Activated T-cell treated with anti-CD3 and anti-CD28 coated beads, Interleukin-2, amount 50 U/mL, for 24 hours (primary cell): ENCODE measurements around the gene PDZRN3.
A peak's percentile ranks its signal among the peaks of the same experiment; 100 is the strongest.

Experiments
- DNase-seq: peaks from one replicate; pipeline ENCODE4 v3.0.0-alpha.2; 2020
- H3K27ac Mint-ChIP-seq: 2 replicates; pipeline ENCODE4 v1.8.0; 2020; ENCODE audit warnings: mild to moderate bottlenecking, mixed read lengths
- H3K27me3 Mint-ChIP-seq: 2 replicates; pipeline ENCODE4 v1.8.0; 2020; ENCODE audit warnings: mixed read lengths
- H3K36me3 Mint-ChIP-seq: 2 replicates; pipeline ENCODE4 v1.8.0; 2020; ENCODE audit warnings: low read depth, mixed read lengths
- H3K4me1 Mint-ChIP-seq: 2 replicates; pipeline ENCODE4 v1.8.0; 2020; ENCODE audit warnings: low read depth, mixed read lengths
- H3K4me3 Mint-ChIP-seq: 2 replicates; pipeline ENCODE4 v1.8.0; 2020; ENCODE audit warnings: mild to moderate bottlenecking, moderate library complexity, mixed read lengths
- H3K9me3 Mint-ChIP-seq: 2 replicates; pipeline ENCODE4 v1.8.0; 2020; ENCODE audit warnings: mixed read lengths

Gene PDZRN3

DNA sequence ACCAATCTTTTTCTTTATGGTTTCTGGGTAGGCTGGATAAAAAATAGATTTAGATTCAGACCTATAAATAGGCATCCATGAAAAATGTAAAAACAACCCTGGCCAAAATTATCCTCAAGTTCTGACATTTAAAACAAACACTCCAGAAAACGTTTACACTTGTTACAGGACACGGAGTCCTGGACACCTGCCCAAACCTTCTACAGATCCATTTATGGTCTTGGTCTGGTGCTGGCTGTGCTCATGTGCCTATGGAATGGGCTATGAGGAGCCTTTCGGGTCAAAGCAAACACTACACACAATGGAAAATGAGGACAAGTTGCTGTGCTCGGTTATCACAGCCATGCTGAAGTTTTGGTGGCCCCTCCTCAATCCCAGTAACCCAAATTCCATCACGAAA lies 108.1 kb downstream of the PDZRN3 start:
- Mint-ChIP-seq H3K27ac (no peak overlapping the region), H3K4me3 (no peak overlapping the region)

DNA sequence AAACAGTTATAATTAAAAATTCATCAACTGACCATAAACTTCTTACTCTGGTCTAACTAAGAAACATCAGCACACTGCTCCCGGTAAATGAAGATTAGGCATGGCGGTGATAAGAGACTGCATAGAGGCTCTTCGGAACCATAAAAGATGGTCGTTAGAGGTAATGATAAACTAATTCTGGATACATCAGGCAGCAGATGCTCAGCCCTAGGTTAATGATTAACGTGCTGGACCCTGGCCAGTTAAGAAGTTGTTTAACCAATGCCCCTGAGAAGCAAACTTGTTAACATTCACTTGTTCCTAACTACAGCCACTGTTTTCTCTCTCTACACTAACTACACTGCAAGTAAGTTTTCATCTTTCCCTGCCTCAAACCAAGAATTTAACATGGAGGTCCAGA lies 111.5 kb downstream of the PDZRN3 start:
- no peak for DNase-seq
- H3K4me1 Mint-ChIP-seq: no peaks in the 10 kb centered on the region
- H3K27ac Mint-ChIP-seq: no peak overlapping the region
- H3K27me3 Mint-ChIP-seq: peaks cover under 1% of the 10 kb centered on the region
- H3K36me3 Mint-ChIP-seq: no peaks in the 10 kb centered on the region
- H3K9me3 Mint-ChIP-seq: no peaks in the 10 kb centered on the region
- no peak overlapping the region for H3K4me3 Mint-ChIP-seq

More for the DNA sequence above, 108.1 kb downstream of the PDZRN3 start:
- Mint-ChIP-seq H3K4me1 (no peaks in the 10 kb centered on the region), H3K27me3 (no peaks in the 10 kb centered on the region), H3K9me3 (no peaks in the 10 kb centered on the region), H3K36me3 (no peaks in the 10 kb centered on the region)
- no peak for DNase-seq

DNA sequence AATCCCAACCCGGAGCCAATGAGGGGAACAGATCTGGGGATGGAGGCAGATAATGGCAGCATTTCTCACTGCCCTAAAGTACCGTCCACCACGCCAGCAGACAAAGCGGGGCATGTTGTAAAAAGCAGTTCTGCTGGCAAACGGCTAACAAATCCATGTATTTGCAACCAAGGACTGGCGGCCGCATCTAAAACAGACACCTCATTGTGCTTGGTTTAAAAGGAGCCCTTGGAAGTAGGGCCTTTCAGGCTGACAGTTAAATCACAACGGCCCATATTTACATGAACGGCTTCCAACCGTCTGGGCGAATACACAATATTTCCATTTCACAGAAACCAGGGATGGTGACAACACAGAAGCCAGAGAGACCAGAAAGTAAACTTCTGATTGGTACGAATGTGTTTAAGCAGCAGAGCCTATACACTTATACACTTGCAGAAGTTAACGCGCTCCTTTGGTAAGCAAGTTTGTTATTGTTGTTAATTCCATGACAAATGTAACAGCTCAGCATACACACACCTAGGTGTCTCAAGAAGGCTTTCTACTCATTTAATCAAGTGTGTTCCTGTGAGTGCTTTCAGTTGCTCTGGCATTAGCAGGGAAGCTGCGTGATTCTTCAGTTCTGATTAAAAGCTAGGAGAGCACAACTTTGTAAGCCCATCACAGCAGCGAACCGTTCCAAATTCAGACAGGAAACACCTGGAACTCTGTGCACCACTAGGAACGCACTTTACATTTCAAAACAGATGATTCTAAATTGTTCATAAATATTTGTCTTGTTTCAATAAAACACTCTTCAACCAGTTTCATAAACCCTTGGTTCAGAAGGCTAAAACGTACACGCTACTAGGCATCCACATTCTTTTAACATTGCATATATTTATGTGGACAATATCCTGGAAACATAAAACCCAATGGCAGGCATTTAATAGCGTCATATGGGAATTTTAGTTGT lies 112.9 kb downstream of the PDZRN3 start:
- Mint-ChIP-seq H3K9me3 (no peaks in the 10 kb centered on the region), H3K27me3 (peaks cover 7% of the 10 kb centered on the region), H3K4me3 (no peak overlapping the region), H3K27ac (no peak overlapping the region), H3K4me1 (no peaks in the 10 kb centered on the region), H3K36me3 (no peaks in the 10 kb centered on the region)
- no peak for DNase-seq

DNA sequence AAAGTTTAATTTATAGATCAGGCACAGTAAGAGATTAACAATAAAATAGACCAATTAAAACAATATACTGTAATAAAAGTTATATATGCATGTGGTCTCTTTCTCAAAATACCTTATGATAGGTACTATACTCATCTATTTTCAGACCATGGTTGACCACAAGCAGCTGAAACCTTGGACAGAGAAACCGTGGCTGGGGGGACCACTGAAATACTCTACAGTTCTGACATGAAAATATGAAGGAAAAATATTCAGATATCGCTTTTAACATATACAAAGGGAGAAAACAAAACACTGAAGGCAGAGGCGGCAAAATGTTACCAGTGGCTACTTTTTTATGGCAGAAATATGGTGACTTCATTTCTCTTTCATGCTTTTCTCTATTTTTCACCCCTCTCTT lies 114.0 kb downstream of the PDZRN3 start:
- no peaks in the 10 kb centered on the region for H3K36me3 Mint-ChIP-seq
- H3K4me1 Mint-ChIP-seq: no peaks in the 10 kb centered on the region
- no peak for DNase-seq
- no peak overlapping the region for H3K27ac Mint-ChIP-seq
- no peak overlapping the region for H3K4me3 Mint-ChIP-seq
- H3K27me3 Mint-ChIP-seq: peaks cover 9% of the 10 kb centered on the region
- H3K9me3 Mint-ChIP-seq: no peaks in the 10 kb centered on the region

DNA sequence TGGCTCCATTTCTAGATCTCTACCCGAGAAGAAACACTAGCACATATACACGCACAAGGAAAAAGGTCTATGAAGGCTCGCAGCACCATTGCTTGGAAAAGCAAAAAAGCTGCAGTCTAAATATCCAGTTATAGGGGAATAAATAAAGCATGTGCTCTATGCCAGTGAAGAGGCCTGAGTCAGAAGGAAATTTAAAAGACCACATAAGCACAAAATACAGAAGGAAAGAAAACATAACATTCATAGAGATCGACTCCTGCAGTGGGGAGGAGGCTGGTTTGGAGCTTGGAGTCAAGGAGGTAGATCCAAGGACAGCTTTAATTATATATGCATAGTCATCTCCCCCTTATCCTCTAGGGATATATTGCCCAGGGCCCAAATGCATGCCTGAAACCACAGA lies 114.4 kb downstream of the PDZRN3 start:
- Mint-ChIP-seq H3K9me3 (no peaks in the 10 kb centered on the region), H3K36me3 (no peaks in the 10 kb centered on the region), H3K27me3 (peaks cover 11% of the 10 kb centered on the region), H3K4me1 (no peaks in the 10 kb centered on the region), H3K27ac (no peak overlapping the region), H3K4me3 (no peak overlapping the region)
- no peak for DNase-seq

DNA sequence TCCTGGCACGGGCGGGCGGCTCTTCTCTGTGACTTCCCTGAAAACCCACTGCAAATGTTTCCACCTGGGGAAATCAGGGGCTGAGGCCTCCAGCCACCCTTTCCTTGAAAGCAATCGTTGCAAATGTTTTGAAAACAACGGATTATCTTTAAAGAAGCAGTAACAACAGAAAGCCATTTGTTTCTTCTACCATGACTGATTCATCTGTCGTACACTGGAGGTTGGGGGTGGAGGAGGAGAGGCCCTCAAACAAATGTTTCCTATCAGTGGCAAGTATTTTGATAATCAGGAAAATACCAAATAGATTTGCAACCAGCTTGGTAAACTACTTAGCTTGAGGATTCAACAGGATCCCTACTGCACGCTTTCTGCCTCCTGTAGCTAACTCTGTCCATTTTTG lies 114.9 kb downstream of the PDZRN3 start:
- H3K4me1 Mint-ChIP-seq: no peaks in the 10 kb centered on the region

DNA sequence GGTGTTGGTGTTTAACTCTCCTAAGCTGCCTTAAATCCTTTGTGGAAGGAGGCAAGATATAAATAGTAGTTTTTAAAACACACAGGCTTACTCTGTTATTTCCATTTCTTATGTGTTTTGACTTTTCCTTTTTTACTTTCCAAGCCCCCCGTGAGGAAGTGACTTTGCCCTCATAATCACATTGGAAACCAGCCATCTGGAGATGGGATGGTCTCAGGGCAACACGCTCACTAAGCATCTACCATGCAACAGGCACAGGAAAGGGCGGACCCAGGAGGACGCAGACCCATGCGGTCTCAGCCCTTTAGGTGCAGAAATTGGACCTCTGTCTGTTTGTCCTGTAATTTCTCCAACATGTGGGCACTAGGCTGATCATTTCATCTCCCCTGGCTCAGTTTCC lies 115.7 kb downstream of the PDZRN3 start:
- Mint-ChIP-seq H3K27ac (no peak overlapping the region), H3K4me3 (no peak overlapping the region), H3K27me3 (peaks cover 11% of the 10 kb centered on the region), H3K9me3 (no peaks in the 10 kb centered on the region), H3K36me3 (no peaks in the 10 kb centered on the region), H3K4me1 (no peaks in the 10 kb centered on the region)
- DNase-seq: no peak

More for the DNA sequence above, 114.9 kb downstream of the PDZRN3 start:
- no peaks in the 10 kb centered on the region for H3K9me3 Mint-ChIP-seq
- no peaks in the 10 kb centered on the region for H3K36me3 Mint-ChIP-seq
- no peak overlapping the region for H3K27ac Mint-ChIP-seq
- no peak for DNase-seq
- no peak overlapping the region for H3K4me3 Mint-ChIP-seq
- peaks cover 11% of the 10 kb centered on the region for H3K27me3 Mint-ChIP-seq

DNA sequence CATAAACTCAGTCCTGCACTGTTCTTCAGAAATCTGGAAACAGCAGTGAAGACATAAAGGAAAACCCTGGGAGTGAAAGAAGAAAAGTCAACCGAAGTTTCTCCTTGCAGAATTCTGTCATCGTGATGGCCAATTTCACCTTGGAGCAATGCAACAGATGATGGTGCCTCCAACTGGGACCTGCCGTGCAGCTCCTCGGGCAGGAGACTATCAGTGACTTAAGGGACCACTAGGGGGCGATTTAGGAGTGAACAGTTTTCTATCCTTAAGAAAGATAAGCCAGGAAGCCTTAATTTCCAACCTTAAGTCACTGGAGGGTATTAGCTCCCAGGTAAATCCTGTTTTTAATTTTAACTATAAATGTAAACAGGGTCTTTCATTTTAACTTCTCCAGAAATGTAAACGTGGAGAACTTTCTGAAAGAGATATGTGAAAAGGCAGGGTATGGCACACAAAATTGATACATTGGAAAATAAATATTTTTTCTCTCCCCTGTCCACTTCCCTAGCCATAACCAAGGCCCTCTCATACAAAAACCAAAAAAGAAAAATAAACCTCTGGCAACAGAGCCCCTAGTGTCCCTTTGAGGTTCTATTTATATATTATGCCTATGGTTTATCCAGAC lies 116.3 kb downstream of the PDZRN3 start:
- H3K36me3 Mint-ChIP-seq: no peaks in the 10 kb centered on the region
- H3K4me1 Mint-ChIP-seq: no peaks in the 10 kb centered on the region
- H3K4me3 Mint-ChIP-seq: no peak overlapping the region
- peaks cover 13% of the 10 kb centered on the region for H3K27me3 Mint-ChIP-seq
- DNase-seq: no peak
- no peak overlapping the region for H3K27ac Mint-ChIP-seq
- no peaks in the 10 kb centered on the region for H3K9me3 Mint-ChIP-seq

DNA sequence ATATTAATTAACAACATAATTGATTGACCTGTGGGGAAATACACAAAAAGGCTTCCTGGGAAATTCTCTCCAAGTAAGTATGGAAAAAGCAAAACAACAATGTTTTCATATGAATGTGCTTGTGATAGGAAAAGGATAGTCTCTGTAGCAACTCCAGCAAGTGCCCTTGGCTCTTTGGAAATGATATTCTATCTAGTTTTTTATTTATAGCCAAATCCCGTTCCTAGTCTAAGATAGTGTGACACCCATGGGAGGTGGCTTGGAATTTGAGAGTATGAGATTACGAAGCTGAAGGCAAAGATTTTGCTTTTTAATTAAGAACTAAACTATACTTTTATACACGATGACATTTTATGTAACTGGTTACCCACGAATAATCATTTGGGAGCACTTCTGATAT lies 119.9 kb downstream of the PDZRN3 start:
- H3K9me3 Mint-ChIP-seq: no peaks in the 10 kb centered on the region
- H3K4me1 Mint-ChIP-seq: no peaks in the 10 kb centered on the region
- DNase-seq: no peak

DNA sequence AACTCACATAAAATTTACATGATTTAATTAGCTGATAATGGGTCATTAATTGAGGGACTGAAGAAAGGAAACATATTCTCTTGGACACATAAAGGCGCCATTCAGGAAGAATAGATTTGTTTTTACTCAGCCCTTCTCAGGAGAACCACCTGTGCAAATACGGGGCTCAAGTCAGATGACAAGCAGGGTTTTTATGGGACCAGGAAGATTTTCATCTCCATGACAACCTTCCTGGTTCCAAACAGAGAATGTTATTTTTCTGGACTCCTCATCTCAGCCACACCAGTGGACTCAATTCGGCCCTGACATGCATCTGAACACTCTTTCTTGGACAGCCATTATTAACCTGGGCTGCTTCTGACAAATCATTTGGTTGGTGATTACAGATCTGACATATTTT lies 120.5 kb downstream of the PDZRN3 start:
- DNase-seq: no peak
- peaks cover 22% of the 10 kb centered on the region for H3K27me3 Mint-ChIP-seq
- no peaks in the 10 kb centered on the region for H3K9me3 Mint-ChIP-seq
- H3K36me3 Mint-ChIP-seq: no peaks in the 10 kb centered on the region
- no peak overlapping the region for H3K4me3 Mint-ChIP-seq
- peaks cover 1% of the 10 kb centered on the region for H3K4me1 Mint-ChIP-seq
- H3K27ac Mint-ChIP-seq: no peak overlapping the region

More for the DNA sequence above, 119.9 kb downstream of the PDZRN3 start:
- Mint-ChIP-seq H3K27ac (no peak overlapping the region), H3K27me3 (peaks cover 22% of the 10 kb centered on the region), H3K36me3 (no peaks in the 10 kb centered on the region), H3K4me3 (no peak overlapping the region)

DNA sequence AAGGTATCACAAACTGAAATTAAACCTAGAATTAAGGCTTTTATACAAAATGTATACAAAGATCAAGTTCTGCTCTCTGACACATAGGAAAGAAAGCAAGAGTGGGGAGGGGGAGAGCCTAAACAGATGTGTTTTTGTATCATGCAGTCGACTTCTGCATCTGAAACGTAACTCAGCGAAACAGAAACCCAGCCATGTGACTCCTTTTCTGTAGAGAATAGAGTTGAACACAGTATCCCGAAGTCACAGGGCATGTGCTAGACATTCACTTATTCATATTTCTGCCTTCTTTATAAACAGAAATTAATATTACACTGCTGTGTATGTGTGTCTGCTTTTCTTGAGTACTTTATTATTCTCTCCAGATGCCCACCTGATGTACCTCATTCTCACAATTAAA lies 121.0 kb downstream of the PDZRN3 start:
- H3K4me3 Mint-ChIP-seq: no peak overlapping the region
- no peaks in the 10 kb centered on the region for H3K36me3 Mint-ChIP-seq
- no peaks in the 10 kb centered on the region for H3K9me3 Mint-ChIP-seq
- no peak for DNase-seq
- no peak overlapping the region for H3K27ac Mint-ChIP-seq
- H3K27me3 Mint-ChIP-seq: peaks cover 22% of the 10 kb centered on the region
- H3K4me1 Mint-ChIP-seq: peaks cover 1% of the 10 kb centered on the region

DNA sequence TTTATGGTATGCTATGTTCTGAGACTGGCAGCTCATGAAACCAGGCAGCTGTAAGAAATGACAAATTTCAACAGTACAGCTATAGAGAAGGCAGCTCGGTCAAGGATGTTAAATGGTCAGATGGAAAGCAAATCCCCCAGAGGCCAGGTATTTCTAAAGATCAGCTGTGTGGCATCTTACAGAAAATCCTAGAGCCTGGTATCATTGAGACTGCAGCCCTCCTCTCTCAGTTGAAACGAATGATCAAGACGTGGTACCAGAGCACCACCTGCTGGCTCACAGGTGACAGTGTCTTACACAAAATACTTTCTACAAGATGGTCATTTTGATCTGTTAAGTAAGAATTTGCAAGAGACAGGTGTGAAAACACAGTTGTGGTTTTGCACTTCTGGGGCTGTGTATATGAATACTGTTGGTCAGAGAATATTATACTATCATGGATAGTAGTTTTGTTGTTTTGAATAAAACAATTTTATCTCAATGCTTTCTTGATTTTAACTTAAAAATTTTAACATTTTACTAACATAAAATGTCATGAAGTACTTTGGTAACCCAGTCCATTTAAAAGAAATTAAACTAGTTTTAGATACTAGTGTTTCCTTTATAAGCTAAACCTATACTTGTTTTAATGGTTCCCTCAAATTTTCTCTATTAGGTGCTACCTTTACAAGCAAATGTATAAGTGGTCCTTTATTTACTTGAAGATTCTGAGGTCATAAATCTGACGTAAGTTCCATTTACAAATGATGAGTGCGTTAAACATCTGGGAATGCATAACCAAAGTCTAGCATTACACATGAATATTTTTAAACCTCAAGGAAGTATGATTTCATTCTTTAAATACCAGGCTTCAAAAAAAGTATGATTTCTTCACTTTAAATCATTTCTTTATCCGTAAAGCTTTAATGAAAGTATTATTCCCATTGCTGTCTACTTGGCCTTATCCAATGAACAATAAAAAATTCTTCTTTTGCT lies 121.8 kb downstream of the PDZRN3 start:
- H3K9me3 Mint-ChIP-seq: no peaks in the 10 kb centered on the region
- H3K36me3 Mint-ChIP-seq: no peaks in the 10 kb centered on the region
- no peak overlapping the region for H3K27ac Mint-ChIP-seq
- peaks cover 23% of the 10 kb centered on the region for H3K27me3 Mint-ChIP-seq
- H3K4me3 Mint-ChIP-seq: no peak overlapping the region
- DNase-seq: peak; percentile 55
- H3K4me1 Mint-ChIP-seq: peaks cover 1% of the 10 kb centered on the region

DNA sequence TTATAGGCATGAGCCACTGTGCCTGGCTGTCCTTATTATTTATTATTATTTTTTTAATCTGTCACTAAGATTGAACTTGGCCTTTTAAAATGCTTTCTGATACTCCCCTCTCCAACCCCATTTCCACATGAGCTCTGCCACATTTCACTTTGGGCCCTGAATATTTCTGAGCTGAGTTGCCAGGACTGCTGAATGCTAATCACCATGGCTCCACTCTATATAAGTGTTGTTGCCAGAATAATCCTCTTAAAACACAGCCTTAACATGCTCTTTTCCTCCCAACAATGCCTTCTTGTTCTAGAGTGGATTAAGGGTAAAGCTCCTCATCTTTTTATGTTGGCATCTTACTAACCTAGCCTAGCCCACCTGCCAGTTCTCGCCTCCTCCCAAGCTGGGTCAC lies 124.4 kb downstream of the PDZRN3 start:
- H3K4me1 Mint-ChIP-seq: peaks cover 1% of the 10 kb centered on the region
- no peak for DNase-seq
- H3K9me3 Mint-ChIP-seq: no peaks in the 10 kb centered on the region
- peaks cover 17% of the 10 kb centered on the region for H3K27me3 Mint-ChIP-seq
- H3K36me3 Mint-ChIP-seq: no peaks in the 10 kb centered on the region
- no peak overlapping the region for H3K27ac Mint-ChIP-seq
- H3K4me3 Mint-ChIP-seq: no peak overlapping the region

DNA sequence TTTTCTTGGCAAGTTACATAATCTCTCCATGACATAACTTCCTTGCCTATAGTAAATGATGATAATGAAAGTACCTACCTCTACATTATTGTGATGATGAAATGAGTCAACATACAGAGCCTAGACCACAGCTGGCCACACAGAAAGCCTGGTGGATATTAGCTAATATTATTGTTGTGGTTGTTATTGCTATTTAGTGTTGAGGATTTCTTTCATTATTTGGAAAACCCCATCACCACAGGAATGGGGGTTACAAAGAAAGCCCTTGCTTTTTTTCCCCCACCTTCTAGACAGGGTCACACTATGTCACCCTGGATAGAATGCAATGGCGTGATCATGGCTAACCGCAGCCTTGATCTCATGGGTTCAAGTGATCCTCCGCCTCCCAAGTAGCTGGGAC lies 125.0 kb downstream of the PDZRN3 start:
- H3K27me3 Mint-ChIP-seq: peaks cover 17% of the 10 kb centered on the region
- no peak overlapping the region for H3K4me3 Mint-ChIP-seq
- H3K9me3 Mint-ChIP-seq: no peaks in the 10 kb centered on the region
- no peaks in the 10 kb centered on the region for H3K36me3 Mint-ChIP-seq
- DNase-seq: no peak
- no peak overlapping the region for H3K27ac Mint-ChIP-seq
- H3K4me1 Mint-ChIP-seq: peaks cover 1% of the 10 kb centered on the region
